ENCODE data around the gene ZCCHC13. TPM values are rescaled to one million over a fixed set of nuclear protein-coding genes. Genes with fewer than 3 reads are reported as not detected.
"Not testable (repeated sequence)": the region's sequence is repeated elsewhere in the genome, so short reads cannot be mapped to it uniquely, and the experiment has no call there.

The ZCCHC13 gene
- total RNA-seq (not detected in 2 replicates), polyA plus RNA-seq (not detected in 2 replicates), polyA minus RNA-seq (not detected in 2 replicates), Bru-seq, nascent RNA (not detected), BruChase-seq, experiment 1, labeled RNA remaining after a 6-hour chase (not detected), BruChase-seq, experiment 2, labeled RNA remaining after a 2-hour chase (not detected)
- polyA plus RNA-seq (2011; cell fraction: cytosol; rRNA removed) = not detected in 2 replicates
- polyA plus RNA-seq (2011; cell fraction: nucleus; rRNA removed) = not detected in 2 replicates
- not detected in 2 replicates for polyA plus RNA-seq (2012)
- not detected for polyA minus RNA-seq (2011; cell fraction: cytosol; rRNA and poly(A)+ RNA removed)
- not detected in 2 replicates for polyA minus RNA-seq (2011; cell fraction: nucleus; rRNA and poly(A)+ RNA removed)
- long read RNA-seq = 0 reads

- H3K4me3 ChIP-seq (replicated peaks in 1 of 3; ENCODE audit: insufficient read depth in 1 of 3, low read depth in 1 of 3, low read length in 3 of 3) = no peak within 1 kb of the TSS
- dilution Hi-C loops (cut with MboI; ENCODE audit: extremely low pct_ligation_motif_present, low sequenced_read_pairs) (no loop called here), intact Hi-C loops (cut with micrococcal nuclease) (no loop called here)
- ChIA-PET CTCF (no interaction called here), POLR2A (no interaction called here)
- FAIRE-seq (no peak), DNase-seq (ENCODE audit: low read depth, low spot score) (no peak)
- TF ChIP-seq POLR2AphosphoS5 (IDR thresholded peaks at IDR 0.05; ENCODE audit: insufficient read depth, low read depth, low read length) (no peak), EZH2 (IDR thresholded peaks at IDR 0.05; ENCODE audit: borderline replicate concordance, low read depth, low read length, severe bottlenecking) (no peak), MAX (IDR thresholded peaks at IDR 0.05; ENCODE audit: insufficient read depth, insufficient read length) (no peak), POLR2A (IDR thresholded peaks at IDR 0.05; ENCODE audit: low read depth, low read length) (no peak), JUN (IDR thresholded peaks at IDR 0.05; ENCODE audit: borderline replicate concordance, insufficient read depth, insufficient read length, low read depth) (no peak), GATA2 (IDR thresholded peaks at IDR 0.05; ENCODE audit: insufficient read depth, insufficient read length, low read depth, low read length) (no peak), FOS (IDR thresholded peaks at IDR 0.05; ENCODE audit: borderline replicate concordance, insufficient read depth, low read length) (no peak)
- H3K9me1 ChIP-seq (replicated peaks; ENCODE audit: control insufficient read depth, extremely low read depth, insufficient read depth, low read length) = no peaks in the 10 kb centered on the region
- H3K4me1 ChIP-seq (ENCODE audit: control insufficient read depth, extremely low read depth, insufficient read depth, low read length) = no peaks in the 10 kb centered on the region
- no peak within 1 kb of the TSS for H2AFZ ChIP-seq (ENCODE audit: low read depth, low read length)
- H3K27ac ChIP-seq (ENCODE audit: insufficient read depth, low read depth, low read length) = no peak within 1 kb of the TSS
- no peaks in the 10 kb centered on the region for H3K9me3 ChIP-seq (replicated peaks; ENCODE audit: control insufficient read depth, insufficient read depth, low read length)
- H3K9ac ChIP-seq (replicated peaks; ENCODE audit: extremely low read depth, insufficient read depth, low read length) = no peak within 1 kb of the TSS
- BruUV-seq (replicated peaks) = no TSS peak
- H4K20me1 ChIP-seq (replicated peaks; ENCODE audit: control insufficient read depth, extremely low read depth, insufficient read depth, low read length) = no peaks in the 10 kb centered on the region
- no peaks in the 10 kb centered on the region for H3K36me3 ChIP-seq (ENCODE audit: control insufficient read depth in 2 of 2, extremely low read depth in 1 of 2, insufficient read depth in 2 of 2, low read length in 2 of 2)
- H3K27me3 ChIP-seq (ENCODE audit: control insufficient read depth in 2 of 2, insufficient read depth in 2 of 2, low read length in 2 of 2) = no peaks in the 10 kb centered on the region
- H3K79me2 ChIP-seq (ENCODE audit: control insufficient read depth, insufficient read depth, low read length) = no peaks in the 10 kb centered on the region
- H3K4me2 ChIP-seq (ENCODE audit: insufficient read depth, low read length) = no peak within 1 kb of the TSS
Measured at GRCh38 chrX:74304016-74304415, at the start of gene ZCCHC13. TSS of gene ZCCHC13 (plus strand) at chrX:74304180. CDS start at chrX:74304267, 87 bp downstream.

- H3K4me1 ChIP-seq (ENCODE audit: control insufficient read depth, extremely low read depth, insufficient read depth, low read length); H3K9me3 ChIP-seq (replicated peaks; ENCODE audit: control insufficient read depth, insufficient read depth, low read length); dilution Hi-C loops (cut with MboI; ENCODE audit: extremely low pct_ligation_motif_present, low sequenced_read_pairs); BruUV-seq (replicated peaks); DNase-seq (ENCODE audit: low read depth, low spot score); FAIRE-seq; H3K4me3 ChIP-seq (replicated peaks in 1 of 3; ENCODE audit: insufficient read depth in 1 of 3, low read depth in 1 of 3, low read length in 3 of 3); H3K27me3 ChIP-seq (ENCODE audit: control insufficient read depth in 2 of 2, insufficient read depth in 2 of 2, low read length in 2 of 2); H4K20me1 ChIP-seq (replicated peaks; ENCODE audit: control insufficient read depth, extremely low read depth, insufficient read depth, low read length); H3K27ac ChIP-seq (ENCODE audit: insufficient read depth, low read depth, low read length); intact Hi-C loops (cut with micrococcal nuclease); H3K36me3 ChIP-seq (ENCODE audit: control insufficient read depth in 2 of 2, extremely low read depth in 1 of 2, insufficient read depth in 2 of 2, low read length in 2 of 2); POLR2A ChIA-PET; H2AFZ ChIP-seq (ENCODE audit: low read depth, low read length); CTCF ChIA-PET; H3K4me2 ChIP-seq (ENCODE audit: insufficient read depth, low read length); H3K9ac ChIP-seq (replicated peaks; ENCODE audit: extremely low read depth, insufficient read depth, low read length); H3K79me2 ChIP-seq (ENCODE audit: control insufficient read depth, insufficient read depth, low read length); H3K9me1 ChIP-seq (replicated peaks; ENCODE audit: control insufficient read depth, extremely low read depth, insufficient read depth, low read length): not testable (repeated sequence)
Measured at GRCh38 chrX:74258111-74258510, 45.9 kb upstream of the ZCCHC13 start.

Measured in endothelial cell of umbilical vein (primary cell).